RWPE1 (cell line): ENCODE measurements around the gene TKTL1.
A peak's percentile ranks its signal among the peaks of the same experiment; 100 is the strongest.

Experiments
- CTCF ChIA-PET: fragments of 350-600 bp; sonication (Branson Sonifier 250); formaldehyde crosslinking; extraction: SDS; loops from one replicate; lab custom pipeline; 2021; lab: Yijun Ruan, JAX
- POLR2A ChIA-PET: fragments of 400-600 bp; formaldehyde crosslinking; extraction: SDS; loops from one replicate; lab custom pipeline; 2020; ENCODE audit warnings: antibody characterized with exemption; ENCODE audit not compliant: low non-redundant PET; lab: Yijun Ruan, JAX
- DNase-seq: peaks from one replicate; pipeline ENCODE4 v3.0.0; 2012; ENCODE audit warnings: low spot score
- H3K27ac ChIP-seq: fragments of 450-650 bp; 2 replicates; pipeline ENCODE4 v1.5.1; 2017
- CTCF ChIP-seq: fragments of 450-650 bp; conservative IDR thresholded peaks from 2 replicates; pipeline ENCODE4 v1.5.1; 2017; ENCODE audit warnings: low read depth, mild to moderate bottlenecking

The TKTL1 gene

GRCh38 chrX:154349359-154349935 lies 53.9 kb downstream of the TKTL1 start:
- no peak for DNase-seq
- POLR2A ChIA-PET: no interaction called here
- CTCF ChIA-PET: interaction anchor here (0.7 kb wide), 1 partner anchor 268 kb away, joined by 3 read pairs; no protein-coding TSS in a partner anchor

GRCh38 chrX:154349979-154350378 lies 54.4 kb downstream of the TKTL1 start:
- no peak for DNase-seq
- H3K27ac ChIP-seq: peak overlapping the region; percentile 97
- ChIA-PET POLR2A (no interaction called here), CTCF (interaction anchor here (0.7 kb wide), 1 partner anchor 269 kb away, joined by 3 read pairs; no protein-coding TSS in a partner anchor)
- TF ChIP-seq CTCF: no peak

More at GRCh38 chrX:154349359-154349935, 53.9 kb downstream of the TKTL1 start:
- no peak for TF ChIP-seq CTCF
- H3K27ac ChIP-seq: peak overlapping the region; percentile 97

- POLR2A ChIA-PET: no interaction called here
- H3K27ac ChIP-seq: peak overlapping the region; percentile 97
- CTCF ChIA-PET: no interaction called here
- DNase-seq: no peak
- TF ChIP-seq CTCF: no peak
These were observed 55.0 kb downstream of the TKTL1 start for GRCh38 chrX:154350429-154351182.

GRCh38 chrX:154351183-154352011 lies 55.8 kb downstream of the TKTL1 start:
- DNase-seq: no peak
- peak overlapping the region; percentile 97 for H3K27ac ChIP-seq
- no peak for TF ChIP-seq CTCF
- CTCF ChIA-PET: no interaction called here
- POLR2A ChIA-PET: no interaction called here

- ChIA-PET CTCF (no interaction called here), POLR2A (no interaction called here)
- no peak for TF ChIP-seq CTCF
- no peak for DNase-seq
- peak overlapping the region; percentile 97 for H3K27ac ChIP-seq
These were observed 56.4 kb downstream of the TKTL1 start for GRCh38 chrX:154352012-154352401.

- no peak for DNase-seq
- no peak for TF ChIP-seq CTCF
- ChIA-PET POLR2A (no interaction called here), CTCF (no interaction called here)
- H3K27ac ChIP-seq: peak overlapping the region; percentile 97
These were observed 56.9 kb downstream of the TKTL1 start for GRCh38 chrX:154352466-154352865.
